Upper lobe of left lung (tissue), 6 donors: ENCODE data around the gene HSPA9. TPM values are rescaled to one million over a fixed set of nuclear protein-coding genes. Genes with fewer than 3 reads are reported as not detected.

Source experiments
- ATAC-seq, 2 donors: fragments of 200-7000 bp; cut with Tn5 transposase; one replicate each; pipeline ENCODE4 v1.9.1; 2022; ENCODE audit warnings: mild to moderate bottlenecking in 2 of 2, moderate library complexity in 2 of 2; ENCODE audit not compliant: low FRiP score in 2 of 2
- DNase-seq, 2 donors: peaks; one replicate each; pipeline ENCODE4 v3.0.0-alpha.2; 2019 to 2020
- H3K27ac ChIP-seq, 4 donors: fragments of 200-600 bp; sonication (generic); one replicate each; pipeline ENCODE4 v1.5.1; 2016 to 2019
- H3K27me3 ChIP-seq, 4 donors: fragments of 200-600 bp; sonication (generic); one replicate each; pipeline ENCODE4 v1.5.1; 2017 to 2019
- H3K36me3 ChIP-seq, 4 donors: fragments of 200-600 bp; sonication (generic); one replicate each; pipeline ENCODE4 v1.5.1; 2016 to 2019
- H3K4me1 ChIP-seq, 4 donors: fragments of 200-600 bp; sonication (generic); one replicate each; pipeline ENCODE4 v1.5.1; 2018 to 2019
- H3K4me3 ChIP-seq, 4 donors: fragments of 200-600 bp; sonication (generic); one replicate each; pipeline ENCODE4 v1.5.1; 2017 to 2019; ENCODE audit warnings: mild to moderate bottlenecking in 2 of 4, moderate library complexity in 1 of 4
- H3K9me3 ChIP-seq, 4 donors: fragments of 200-600 bp; sonication (generic); one replicate each; pipeline ENCODE4 v1.5.1; 2018 to 2019
- CTCF ChIP-seq, 6 experiments: fragments of 450-650 bp in 4 of 6; fragments of 200-600 bp in 2 of 6; sonication (generic) in 2 of 6; IDR thresholded peaks; one replicate each; pipeline ENCODE4 v1.5.1; 2016 to 2019; ENCODE audit warnings: antibody characterized with exemption in 6 of 6
- EP300 ChIP-seq, 4 donors: sonication (generic); formaldehyde crosslinking; IDR thresholded peaks; one replicate each; pipeline ENCODE4 v1.5.1; 2017; ENCODE audit warnings: antibody characterized with exemption in 4 of 4, control low read depth in 2 of 4
- POLR2A ChIP-seq, 4 donors: fragments of 450-650 bp; IDR thresholded peaks; one replicate each; pipeline ENCODE4 v1.5.1; 2016 to 2017; ENCODE audit warnings: antibody characterized with exemption in 4 of 4, mild to moderate bottlenecking in 2 of 4
- POLR2AphosphoS5 ChIP-seq, 2 donors: sonication (generic); formaldehyde crosslinking; IDR thresholded peaks; one replicate each; pipeline ENCODE4 v1.5.1; 2017; ENCODE audit warnings: antibody characterized with exemption in 2 of 2
- WGBS, 2 donors: methylation state at CpG; one replicate each; pipeline ENCODE4 v1.1.5; 2017 to 2018; 5-methylcytosine and 5-hydroxymethylcytosine counted together
- total RNA-seq, 6 donors: library from RNA; depleted of rRNA in 4 of 6; stranded (reverse); fragments of >200 nt in 4 of 6; gene quantifications; one replicate each; pipeline versions ENCODE4 v1.1.0 to v1.2.1, GENCODE V29; 2016 to 2021
- donor health status: DM: no; HTN: no; CAD: no; lungs with moderate emphysema.
- donor health status: DM: no; HTN: yes; CAD: no; lungs with severe emphysema.

The HSPA9 gene
- total RNA-seq, 6 donors from 2014 or later = 66.5 to 195 (median 139) TPM

DNA sequence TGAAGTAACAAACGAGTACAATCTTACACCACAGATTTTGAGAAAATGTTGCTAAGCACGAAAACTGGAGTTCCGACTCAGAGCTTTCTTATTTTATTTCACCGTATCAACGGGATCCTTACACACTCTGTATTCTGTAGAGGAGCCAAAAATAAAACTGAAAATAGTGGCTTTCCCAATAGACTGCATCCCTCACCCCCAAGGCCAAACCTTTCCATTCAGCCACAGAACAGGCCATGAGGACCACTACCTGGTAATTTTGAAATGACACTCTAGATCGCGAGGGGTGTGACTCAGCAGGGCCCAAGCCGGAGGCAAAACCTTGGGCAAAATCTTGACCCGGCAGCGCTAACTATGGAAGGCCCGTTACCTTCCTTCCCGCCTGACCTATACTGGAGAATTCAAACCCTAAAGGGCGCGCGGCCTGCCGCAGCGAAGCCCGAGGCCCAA, 432 bp downstream of the HSPA9 start:
- no peak for TF ChIP-seq POLR2AphosphoS5 (IDR thresholded peaks at IDR 0.05)
- TF ChIP-seq CTCF (IDR thresholded peaks at IDR 0.05) = no peak
- no peak for TF ChIP-seq POLR2A (IDR thresholded peaks at IDR 0.05)
- no peak for TF ChIP-seq EP300 (IDR thresholded peaks at IDR 0.05)
- peak overlapping the region; percentile 98 to 100 (median 98) for H3K27ac ChIP-seq
- 0 to 1% methylated on average over 7 to 18 of the region's 18 CpGs for WGBS, 2 donors
- peak overlapping the region; percentile 85 to 100 (median 94) for H3K4me3 ChIP-seq
- ATAC-seq (peak in 1 of 2 donors; percentile 43), DNase-seq (no peak)
- H3K36me3 ChIP-seq = peaks cover 25 to 41% (median 36%) of the 10 kb centered on the region in 4 donors
- no peaks in the 10 kb centered on the region for H3K27me3 ChIP-seq
- H3K9me3 ChIP-seq = no peaks in the 10 kb centered on the region
- H3K4me1 ChIP-seq = peaks cover 15 to 30% (median 17%) of the 10 kb centered on the region in 4 donors

- peaks cover 25 to 48% (median 42%) of the 10 kb centered on the region in 4 donors for H3K36me3 ChIP-seq
- ATAC-seq = no peak
- H3K4me1 ChIP-seq = peaks cover 12 to 26% (median 16%) of the 10 kb centered on the region in 4 donors
- no peaks in the 10 kb centered on the region for H3K9me3 ChIP-seq
- WGBS, 2 donors = 39 to 40% methylated on average over 9 of the region's 9 CpGs
- no peak for DNase-seq
- H3K4me3 ChIP-seq = peak overlapping the region; percentile 85 to 100 (median 94)
- H3K27me3 ChIP-seq = no peaks in the 10 kb centered on the region
- no peak for TF ChIP-seq CTCF (IDR thresholded peaks at IDR 0.05)
- TF ChIP-seq POLR2A (IDR thresholded peaks at IDR 0.05) = no peak
- no peak for TF ChIP-seq POLR2AphosphoS5 (IDR thresholded peaks at IDR 0.05)
- TF ChIP-seq EP300 (IDR thresholded peaks at IDR 0.05) = no peak
- H3K27ac ChIP-seq = peak overlapping the region; percentile 98 to 100 (median 98)
These were observed 1.1 kb downstream of the HSPA9 start for GRCh38 chr5:138573949-138574670.

DNA sequence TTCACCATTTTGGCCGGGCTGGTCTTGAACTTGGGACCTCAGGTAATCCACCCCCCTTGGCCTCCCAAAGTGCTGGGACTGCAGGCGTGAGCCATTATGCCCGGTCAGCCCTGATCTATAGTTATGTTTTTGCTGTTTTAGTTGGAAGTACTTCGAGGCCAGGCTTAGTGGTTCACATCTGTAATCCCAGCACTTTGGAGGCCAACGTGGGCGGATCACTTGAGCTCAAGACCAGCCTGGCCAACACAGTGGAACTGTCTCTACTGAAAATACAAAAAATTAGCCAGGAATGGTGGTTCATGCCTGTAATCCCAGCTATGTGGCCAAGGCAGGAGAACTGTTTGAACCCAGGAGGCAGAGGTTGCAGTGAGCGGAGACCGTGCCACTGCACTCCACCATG, 2.0 kb downstream of the HSPA9 start:
- H3K27me3 ChIP-seq = no peaks in the 10 kb centered on the region
- no peak for TF ChIP-seq POLR2A (IDR thresholded peaks at IDR 0.05)
- no peak for TF ChIP-seq EP300 (IDR thresholded peaks at IDR 0.05)
- TF ChIP-seq POLR2AphosphoS5 (IDR thresholded peaks at IDR 0.05) = no peak
- no peak for TF ChIP-seq CTCF (IDR thresholded peaks at IDR 0.05)
- 83 to 84% methylated on average over 7 to 8 of the region's 8 CpGs for WGBS, 2 donors
- H3K4me1 ChIP-seq = peaks cover 12 to 25% (median 16%) of the 10 kb centered on the region in 4 donors
- peaks cover 29 to 57% (median 48%) of the 10 kb centered on the region in 4 donors for H3K36me3 ChIP-seq
- ATAC-seq = no peak
- H3K27ac ChIP-seq = no peak overlapping the region
- no peak for DNase-seq
- H3K4me3 ChIP-seq = no peak overlapping the region
- H3K9me3 ChIP-seq = no peaks in the 10 kb centered on the region

- Histone ChIP-seq H3K9me3 (no peaks in the 10 kb centered on the region), H3K27ac (no peak overlapping the region), H3K36me3 (peaks cover 51 to 80% (median 71%) of the 10 kb centered on the region in 4 donors), H3K4me3 (no peak overlapping the region), H3K27me3 (no peaks in the 10 kb centered on the region), H3K4me1 (peaks cover 10 to 19% (median 12%) of the 10 kb centered on the region in 4 donors)
- 96 to 98% methylated on average over 8 to 9 of the region's 9 CpGs for WGBS, 2 donors
- DNase-seq (no peak), ATAC-seq (no peak)
- no peak for TF ChIP-seq POLR2AphosphoS5 (IDR thresholded peaks at IDR 0.05)
- no peak for TF ChIP-seq POLR2A (IDR thresholded peaks at IDR 0.05)
- TF ChIP-seq EP300 (IDR thresholded peaks at IDR 0.05) = no peak
- no peak for TF ChIP-seq CTCF (IDR thresholded peaks at IDR 0.05)
These were observed 4.3 kb downstream of the HSPA9 start for GRCh38 chr5:138570871-138571270.
